Measurements from ENCODE around the gene MORF4L1. TPM values are rescaled to one million over a fixed set of nuclear protein-coding genes. Genes with fewer than 3 reads are reported as not detected.
A peak's percentile ranks its signal among the peaks of the same experiment; 100 is the strongest.

Gene MORF4L1
- polyA plus RNA-seq, 1 donor from 2014 or later = 1,505 TPM

DNA sequence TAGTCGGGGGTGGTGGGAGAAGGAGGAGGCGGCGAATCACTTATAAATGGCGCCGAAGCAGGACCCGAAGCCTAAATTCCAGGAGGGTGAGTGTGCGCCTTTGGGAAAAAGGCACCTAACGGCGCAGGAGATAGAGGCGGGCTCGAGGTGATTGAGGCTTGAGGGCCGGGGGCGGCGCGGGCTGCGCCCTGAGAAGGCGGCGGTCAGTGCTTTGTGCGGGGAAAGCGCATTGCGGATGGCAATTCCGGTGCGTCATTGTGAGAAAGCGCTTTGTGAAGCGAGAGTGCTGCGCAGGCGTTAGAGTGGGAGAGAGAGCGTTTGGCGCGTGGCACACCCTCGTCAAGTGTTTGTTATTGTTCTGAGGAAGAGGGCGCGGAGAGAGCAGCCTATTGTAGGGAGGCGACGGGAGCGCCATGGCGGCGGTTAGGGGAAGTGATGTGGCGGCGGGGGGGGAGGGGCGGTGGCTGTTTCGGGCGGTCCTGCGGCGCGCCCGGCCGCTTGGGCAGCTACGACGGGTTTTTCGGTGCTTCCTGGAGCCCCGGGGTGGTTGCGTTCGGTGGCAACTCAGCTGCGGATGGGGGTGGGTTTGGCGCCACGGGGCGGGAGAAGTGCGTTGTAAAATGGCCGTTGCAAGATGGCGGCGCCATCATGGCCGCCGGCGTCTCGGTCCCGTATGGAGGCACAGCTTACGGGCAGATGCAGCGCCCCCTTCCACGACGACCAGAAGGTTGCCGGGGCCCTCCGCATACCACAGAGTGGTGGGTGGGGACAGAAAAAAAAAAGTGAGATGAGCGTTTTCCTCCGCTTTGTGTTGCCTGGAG, 492 bp downstream of the MORF4L1 start:
- peaks cover 46% of the 10 kb centered on the region for H3K79me2 ChIP-seq (replicated peaks; ENCODE audit: insufficient read depth, low read length)
- TF ChIP-seq EZH2 (IDR thresholded peaks at IDR 0.05; ENCODE audit: borderline replicate concordance, insufficient read depth, low read length, poor library complexity, severe bottlenecking) = no peak
- TF ChIP-seq SMC3 (conservative IDR thresholded peaks at IDR 0.05; ENCODE audit: poor library complexity) = peak; percentile 65
- TF ChIP-seq, protein P1, sequence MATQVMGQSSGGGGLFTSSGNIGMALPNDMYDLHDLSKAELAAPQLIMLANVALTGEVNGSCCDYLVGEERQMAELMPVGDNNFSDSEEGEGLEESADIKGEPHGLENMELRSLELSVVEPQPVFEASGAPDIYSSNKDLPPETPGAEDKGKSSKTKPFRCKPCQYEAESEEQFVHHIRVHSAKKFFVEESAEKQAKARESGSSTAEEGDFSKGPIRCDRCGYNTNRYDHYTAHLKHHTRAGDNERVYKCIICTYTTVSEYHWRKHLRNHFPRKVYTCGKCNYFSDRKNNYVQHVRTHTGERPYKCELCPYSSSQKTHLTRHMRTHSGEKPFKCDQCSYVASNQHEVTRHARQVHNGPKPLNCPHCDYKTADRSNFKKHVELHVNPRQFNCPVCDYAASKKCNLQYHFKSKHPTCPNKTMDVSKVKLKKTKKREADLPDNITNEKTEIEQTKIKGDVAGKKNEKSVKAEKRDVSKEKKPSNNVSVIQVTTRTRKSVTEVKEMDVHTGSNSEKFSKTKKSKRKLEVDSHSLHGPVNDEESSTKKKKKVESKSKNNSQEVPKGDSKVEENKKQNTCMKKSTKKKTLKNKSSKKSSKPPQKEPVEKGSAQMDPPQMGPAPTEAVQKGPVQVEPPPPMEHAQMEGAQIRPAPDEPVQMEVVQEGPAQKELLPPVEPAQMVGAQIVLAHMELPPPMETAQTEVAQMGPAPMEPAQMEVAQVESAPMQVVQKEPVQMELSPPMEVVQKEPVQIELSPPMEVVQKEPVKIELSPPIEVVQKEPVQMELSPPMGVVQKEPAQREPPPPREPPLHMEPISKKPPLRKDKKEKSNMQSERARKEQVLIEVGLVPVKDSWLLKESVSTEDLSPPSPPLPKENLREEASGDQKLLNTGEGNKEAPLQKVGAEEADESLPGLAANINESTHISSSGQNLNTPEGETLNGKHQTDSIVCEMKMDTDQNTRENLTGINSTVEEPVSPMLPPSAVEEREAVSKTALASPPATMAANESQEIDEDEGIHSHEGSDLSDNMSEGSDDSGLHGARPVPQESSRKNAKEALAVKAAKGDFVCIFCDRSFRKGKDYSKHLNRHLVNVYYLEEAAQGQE (IDR thresholded peaks at IDR 0.05; ENCODE audit: borderline replicate concordance) = peak; percentile 69
- peak; percentile 44 for TF ChIP-seq MXI1 (conservative IDR thresholded peaks at IDR 0.05; ENCODE audit: poor library complexity, severe bottlenecking)
- TF ChIP-seq RAD21 (conservative IDR thresholded peaks at IDR 0.05) = no peak
- peak; percentile 10 for TF ChIP-seq EP300 (conservative IDR thresholded peaks at IDR 0.05; ENCODE audit: poor library complexity, severe bottlenecking)
- TF ChIP-seq POLR2AphosphoS5 (IDR thresholded peaks at IDR 0.05) = peak; percentile 96
- TF ChIP-seq, protein P2, sequence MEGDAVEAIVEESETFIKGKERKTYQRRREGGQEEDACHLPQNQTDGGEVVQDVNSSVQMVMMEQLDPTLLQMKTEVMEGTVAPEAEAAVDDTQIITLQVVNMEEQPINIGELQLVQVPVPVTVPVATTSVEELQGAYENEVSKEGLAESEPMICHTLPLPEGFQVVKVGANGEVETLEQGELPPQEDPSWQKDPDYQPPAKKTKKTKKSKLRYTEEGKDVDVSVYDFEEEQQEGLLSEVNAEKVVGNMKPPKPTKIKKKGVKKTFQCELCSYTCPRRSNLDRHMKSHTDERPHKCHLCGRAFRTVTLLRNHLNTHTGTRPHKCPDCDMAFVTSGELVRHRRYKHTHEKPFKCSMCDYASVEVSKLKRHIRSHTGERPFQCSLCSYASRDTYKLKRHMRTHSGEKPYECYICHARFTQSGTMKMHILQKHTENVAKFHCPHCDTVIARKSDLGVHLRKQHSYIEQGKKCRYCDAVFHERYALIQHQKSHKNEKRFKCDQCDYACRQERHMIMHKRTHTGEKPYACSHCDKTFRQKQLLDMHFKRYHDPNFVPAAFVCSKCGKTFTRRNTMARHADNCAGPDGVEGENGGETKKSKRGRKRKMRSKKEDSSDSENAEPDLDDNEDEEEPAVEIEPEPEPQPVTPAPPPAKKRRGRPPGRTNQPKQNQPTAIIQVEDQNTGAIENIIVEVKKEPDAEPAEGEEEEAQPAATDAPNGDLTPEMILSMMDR (IDR thresholded peaks at IDR 0.05; ENCODE audit: poor library complexity, severe bottlenecking) = peak; percentile 80
- TF ChIP-seq TAF1 (IDR thresholded peaks at IDR 0.05; ENCODE audit: low read depth) = peak; percentile 52

DNA sequence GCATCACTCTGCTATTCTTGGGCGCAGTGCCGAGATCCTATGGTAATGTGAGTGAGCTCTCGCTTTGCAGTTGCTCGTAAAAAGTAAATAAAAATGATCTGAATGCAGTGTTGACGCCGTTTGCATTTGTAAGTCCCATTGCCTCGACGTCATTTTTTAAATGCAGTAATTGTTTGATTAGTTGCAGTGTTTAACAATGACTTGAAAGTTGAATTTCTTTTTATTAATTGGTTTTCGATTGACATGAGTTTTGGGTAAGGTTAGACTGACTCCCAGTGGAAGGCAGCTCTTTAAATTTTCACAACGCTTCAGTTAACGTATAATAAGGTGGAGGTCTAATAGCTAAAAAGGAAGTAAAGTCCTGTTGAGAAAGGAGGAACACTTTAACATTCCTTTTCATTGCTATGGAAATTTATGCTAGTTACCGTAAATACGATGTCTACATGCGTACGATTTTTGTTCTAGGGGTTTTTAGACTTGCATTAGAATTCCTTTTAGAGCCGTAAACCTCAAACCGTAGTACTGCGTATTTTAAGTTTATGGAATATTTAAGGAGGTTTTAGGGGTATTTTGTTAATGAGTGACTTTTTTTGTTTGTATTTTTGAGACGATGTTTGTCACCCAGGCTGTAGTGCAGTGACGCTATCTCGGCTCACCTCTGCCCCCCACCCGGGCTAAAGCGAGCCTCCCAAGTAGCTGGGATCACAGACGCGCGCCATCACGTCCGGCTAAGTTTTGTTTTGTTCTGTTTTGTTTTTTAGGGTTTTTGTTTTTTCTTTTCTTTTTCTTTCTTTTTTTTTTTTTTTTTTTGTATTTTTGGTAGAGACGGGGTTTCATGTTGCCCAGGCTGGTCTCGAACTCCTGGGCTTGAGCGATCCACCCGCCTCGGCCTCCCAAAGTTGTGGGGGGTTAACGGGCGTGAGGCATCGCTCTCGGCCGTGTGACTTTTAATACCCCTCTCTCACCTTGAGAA, 1.4 kb downstream of the MORF4L1 start:
- TF ChIP-seq SMC3 (conservative IDR thresholded peaks at IDR 0.05; ENCODE audit: poor library complexity) (peak; percentile 36), RAD21 (conservative IDR thresholded peaks at IDR 0.05) (peak; percentile 55), MXI1 (conservative IDR thresholded peaks at IDR 0.05; ENCODE audit: poor library complexity, severe bottlenecking) (peak; percentile 27), EZH2 (IDR thresholded peaks at IDR 0.05; ENCODE audit: borderline replicate concordance, insufficient read depth, low read length, poor library complexity, severe bottlenecking) (no peak), POLR2AphosphoS5 (IDR thresholded peaks at IDR 0.05) (peak; percentile 16), EP300 (conservative IDR thresholded peaks at IDR 0.05; ENCODE audit: poor library complexity, severe bottlenecking) (no peak), TAF1 (IDR thresholded peaks at IDR 0.05; ENCODE audit: low read depth) (no peak)
- TF ChIP-seq, protein P2 (IDR thresholded peaks at IDR 0.05; ENCODE audit: poor library complexity, severe bottlenecking) = peak; percentile 55
- TF ChIP-seq, protein P1 (IDR thresholded peaks at IDR 0.05; ENCODE audit: borderline replicate concordance) = peak; percentile 7
- no peaks in the 10 kb centered on the region for H3K36me3 ChIP-seq (ENCODE audit: insufficient read depth, low read length)
- peak overlapping the region; percentile 100 for H3K9ac ChIP-seq (ENCODE audit: low read length)
- peaks cover 41% of the 10 kb centered on the region for H4K20me1 ChIP-seq (ENCODE audit: insufficient read depth)
- peak overlapping the region; percentile 100 for H3K27ac ChIP-seq (ENCODE audit: low read length)
- H3K9me3 ChIP-seq (ENCODE audit: low read length) = no peaks in the 10 kb centered on the region
- H3F3A ChIP-seq (ENCODE audit: insufficient read depth, low read length, poor library complexity, severe bottlenecking) = no peaks in the 10 kb centered on the region
- no peaks in the 10 kb centered on the region for H3K27me3 ChIP-seq (ENCODE audit: insufficient read depth, low read depth, low read length)
- H3K4me2 ChIP-seq (ENCODE audit: low read length) = peak overlapping the region; percentile 61
- H3K79me2 ChIP-seq (replicated peaks; ENCODE audit: insufficient read depth, low read length) = peaks cover 55% of the 10 kb centered on the region
- H3K4me3 ChIP-seq (ENCODE audit: low read length) = peak overlapping the region; percentile 69
- no peaks in the 10 kb centered on the region for H3K9me2 ChIP-seq (ENCODE audit: insufficient read depth, low read length)
- no peak overlapping the region for H2AFZ ChIP-seq (ENCODE audit: low read depth, low read length)

More for the DNA sequence above, 492 bp downstream of the MORF4L1 start:
- Histone ChIP-seq H3K9me2 (ENCODE audit: insufficient read depth, low read length) (no peaks in the 10 kb centered on the region), H3K9ac (ENCODE audit: low read length) (peak overlapping the region; percentile 100), H3K27ac (ENCODE audit: low read length) (peak overlapping the region; percentile 100), H3K27me3 (ENCODE audit: insufficient read depth, low read depth, low read length) (no peaks in the 10 kb centered on the region), H3K4me3 (ENCODE audit: low read length) (peak overlapping the region; percentile 69), H3F3A (ENCODE audit: insufficient read depth, low read length, poor library complexity, severe bottlenecking) (no peaks in the 10 kb centered on the region), H3K9me3 (ENCODE audit: low read length) (no peaks in the 10 kb centered on the region), H4K20me1 (ENCODE audit: insufficient read depth) (peaks cover 32% of the 10 kb centered on the region), H3K4me2 (ENCODE audit: low read length) (no peak overlapping the region), H2AFZ (ENCODE audit: low read depth, low read length) (peak overlapping the region; percentile 35), H3K36me3 (ENCODE audit: insufficient read depth, low read length) (no peaks in the 10 kb centered on the region)
